GM19372 (cell line): ENCODE measurements around the gene ARGLU1.

ENCODE experiments used
- ATAC-seq: cut with Tn5 transposase; IDR thresholded peaks from one replicate; pipeline ENCODE4 v1.9.1; 2021; ENCODE audit warnings: mild to moderate bottlenecking, low read depth, moderate library complexity; ENCODE audit not compliant: unreplicated experiment

Gene ARGLU1

GRCh38 chr13:106551350-106551749 lies 16.6 kb downstream of the ARGLU1 start:
- ATAC-seq: no peak

GRCh38 chr13:106550570-106551135 lies 17.3 kb downstream of the ARGLU1 start:
- no peak for ATAC-seq

DNA sequence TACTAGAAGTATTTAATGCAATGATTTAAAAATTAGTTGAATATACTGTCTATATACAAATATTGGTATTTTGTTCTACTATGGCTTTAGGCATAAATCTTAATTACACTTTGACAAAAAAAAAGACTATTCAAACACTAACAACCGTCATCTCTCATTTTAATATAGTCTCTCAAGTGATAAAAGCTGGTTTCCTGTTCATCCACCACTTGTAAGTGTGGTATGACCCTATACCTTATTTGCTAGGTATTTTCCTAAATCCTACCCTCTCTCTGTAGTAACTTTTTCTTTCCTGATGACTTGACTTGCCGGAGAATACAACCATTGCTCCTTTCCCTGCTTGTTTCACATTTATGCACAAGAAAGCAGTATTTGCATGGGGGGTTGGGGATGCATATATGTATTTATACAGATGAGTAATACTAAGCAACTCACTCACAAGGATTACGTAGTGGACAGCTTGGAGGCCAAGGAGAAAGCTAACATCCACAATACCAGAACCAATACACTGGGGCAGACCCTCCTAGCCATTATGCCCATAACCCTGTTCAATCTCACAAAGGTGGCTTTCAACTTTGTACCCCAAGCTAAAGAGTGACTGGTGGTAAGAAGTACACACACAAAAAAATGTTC lies 19.8 kb downstream of the ARGLU1 start:
- ATAC-seq: no peak

GRCh38 chr13:106541826-106542225 lies 26.1 kb downstream of the ARGLU1 start:
- no peak for ATAC-seq

- no peak for ATAC-seq
These were observed 27.3 kb downstream of the ARGLU1 start for GRCh38 chr13:106540613-106541012.

DNA sequence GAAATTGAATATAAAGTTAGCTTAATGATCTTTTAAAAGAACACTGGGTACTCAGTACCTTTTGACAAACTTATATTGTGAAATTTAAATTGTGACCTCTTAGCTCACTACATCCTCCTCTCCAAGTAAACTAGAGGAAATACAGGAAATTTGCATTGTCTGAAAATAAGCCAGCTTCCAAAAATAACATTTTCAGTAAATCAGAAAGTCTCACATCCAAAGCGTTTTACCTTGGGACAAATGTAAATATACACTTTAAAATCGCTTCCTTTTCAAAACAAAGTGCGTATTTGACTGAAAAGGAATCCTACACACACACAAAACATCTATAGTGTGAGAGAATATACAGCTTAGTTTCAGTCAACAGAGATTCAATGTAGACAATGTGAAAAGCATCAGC lies 30.4 kb downstream of the ARGLU1 start:
- ATAC-seq: no peak

DNA sequence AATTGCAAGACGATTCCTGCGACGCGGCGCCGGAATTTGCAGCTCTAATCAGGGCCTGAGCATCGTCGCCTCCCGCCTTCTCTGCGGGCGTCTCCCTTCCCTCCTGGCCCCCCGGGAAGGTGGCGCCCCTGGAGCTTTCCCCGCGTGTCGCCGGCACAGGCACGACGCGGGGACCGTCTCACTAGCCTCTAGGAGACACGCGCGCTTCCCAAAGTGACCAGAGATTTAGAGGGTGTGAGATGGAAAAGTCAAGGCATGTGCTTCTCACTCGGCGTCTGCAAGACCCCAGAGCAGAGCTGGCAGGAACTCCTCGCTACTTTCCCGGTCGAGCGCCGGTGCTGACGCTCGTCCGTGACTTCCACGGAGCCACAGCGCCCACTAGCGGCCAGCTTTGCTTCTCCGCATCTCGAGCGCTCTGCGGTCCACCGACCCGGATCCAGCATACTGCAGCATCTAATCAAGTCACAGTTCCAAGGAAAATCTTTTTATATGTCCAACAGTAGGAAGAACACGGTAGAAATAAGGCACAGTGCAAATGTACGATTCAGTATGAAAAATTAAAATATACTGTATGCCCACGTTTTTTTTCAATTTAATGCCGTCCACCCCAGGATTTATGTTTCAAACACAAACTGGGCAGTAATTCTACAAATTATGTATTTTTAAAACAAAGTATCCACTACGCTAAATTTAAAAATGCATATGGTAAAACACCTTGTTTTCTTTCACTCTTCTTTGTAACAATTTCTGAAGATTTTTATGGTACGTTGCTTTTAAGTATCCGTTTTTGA lies 31.5 kb downstream of the ARGLU1 start:
- ATAC-seq: peak; percentile 29

DNA sequence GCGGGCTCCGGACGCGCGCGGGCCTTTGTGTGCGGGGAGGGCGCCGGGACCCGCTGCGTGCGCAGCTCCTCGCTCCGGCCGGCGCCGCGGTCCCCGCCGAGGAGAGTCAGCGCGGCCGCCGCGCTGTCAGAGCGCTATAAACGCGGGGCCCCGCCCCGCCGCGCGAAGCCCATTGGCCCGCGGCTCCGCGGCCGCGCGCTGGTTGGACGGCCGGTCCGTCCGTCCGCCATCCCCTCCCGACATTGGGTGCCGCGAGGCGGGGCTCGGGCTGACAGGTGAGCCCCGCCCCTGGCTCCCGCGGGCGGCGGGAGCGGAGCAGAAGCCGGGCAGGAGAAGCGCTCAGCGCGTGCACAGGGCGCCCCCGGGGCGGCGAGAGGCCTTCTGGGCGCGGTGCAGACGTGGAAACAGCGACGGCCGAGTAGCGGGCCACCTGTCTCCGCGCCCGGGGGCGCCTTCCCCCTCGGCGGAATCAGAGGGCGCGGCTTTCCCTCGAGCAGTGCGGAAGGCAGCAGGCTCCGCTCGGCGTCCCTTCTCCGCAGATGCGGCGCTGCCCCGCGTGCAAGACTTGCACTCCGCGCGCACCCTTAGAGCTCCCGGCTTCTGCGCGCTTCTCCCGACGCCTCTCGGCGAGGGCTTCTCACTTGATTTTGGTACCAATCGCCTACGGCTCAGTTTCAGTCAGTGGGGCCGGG lies 32.2 kb downstream of the ARGLU1 start, which contains the start of gene EFNB2:
EFNB2 (minus strand) TSS at position 111 of the 692 bp plus-strand sequence. CDS start 698 bp downstream, outside the sequence.
- peak; percentile 88 for ATAC-seq

- ATAC-seq: peak; percentile 27
These were observed 33.0 kb downstream of the ARGLU1 start for GRCh38 chr13:106534639-106535551.

DNA sequence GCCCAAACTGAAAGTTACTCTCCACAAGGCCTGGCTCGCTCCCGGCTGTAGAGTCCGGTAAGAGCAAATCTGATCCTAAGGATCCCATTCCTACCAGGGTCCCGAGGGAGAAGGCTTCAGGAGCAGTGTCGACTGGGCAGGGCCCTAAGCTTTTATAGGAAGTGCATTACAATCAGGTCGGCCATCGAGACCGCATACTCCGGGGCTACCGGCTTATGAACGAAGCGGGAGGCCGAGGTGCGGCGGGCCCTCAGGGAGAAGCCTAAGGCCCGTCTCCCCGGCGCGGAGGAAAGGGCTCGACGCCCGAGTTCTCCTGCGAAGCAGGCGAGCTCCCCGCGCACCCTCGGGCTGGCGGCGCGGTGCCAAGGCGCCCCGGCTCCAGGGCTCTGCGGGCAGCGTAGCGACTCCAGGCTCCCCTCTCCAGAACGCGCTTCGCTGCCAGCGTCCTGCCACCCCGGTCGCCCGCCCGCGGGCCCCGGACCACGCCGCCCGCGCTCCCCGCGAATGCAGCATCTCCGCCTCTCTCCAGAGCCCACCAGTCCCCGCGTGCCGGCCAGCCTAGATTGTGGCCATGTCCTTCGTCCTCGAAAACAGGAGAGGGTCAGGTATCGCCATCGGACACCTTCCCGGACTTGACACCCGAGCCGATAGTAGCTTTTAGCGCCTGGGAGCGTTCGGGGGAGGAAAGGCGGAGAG lies 33.8 kb downstream of the ARGLU1 start:
- ATAC-seq: no peak

- no peak for ATAC-seq
These were observed 34.6 kb downstream of the ARGLU1 start for GRCh38 chr13:106533101-106533942.

- ATAC-seq: no peak
These were observed 35.6 kb downstream of the ARGLU1 start for GRCh38 chr13:106532111-106532929.

DNA sequence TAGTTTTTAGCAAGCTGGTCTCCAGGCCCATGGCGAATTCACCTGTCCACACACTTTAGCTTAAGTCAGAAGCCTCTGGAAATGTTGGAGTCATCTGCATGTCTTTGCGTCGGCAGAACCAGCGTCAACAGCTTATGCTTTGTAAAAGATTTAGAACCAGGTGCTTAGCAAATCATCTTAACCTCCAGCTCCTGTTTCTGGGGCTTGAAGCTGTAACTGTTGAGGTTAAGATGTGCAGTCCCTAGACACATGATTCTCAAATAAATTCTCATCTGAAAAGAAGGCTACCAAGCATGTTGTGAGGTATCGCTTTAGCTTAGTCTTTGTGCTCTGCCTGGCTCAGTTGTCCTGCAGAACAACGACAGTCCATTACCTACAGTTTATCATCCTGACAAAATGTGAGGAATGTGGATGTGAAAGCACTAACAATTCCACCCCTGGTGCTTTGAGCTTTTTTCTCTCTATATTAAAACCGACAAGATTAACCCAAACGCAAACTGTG lies 36.9 kb downstream of the ARGLU1 start:
- ATAC-seq: no peak

DNA sequence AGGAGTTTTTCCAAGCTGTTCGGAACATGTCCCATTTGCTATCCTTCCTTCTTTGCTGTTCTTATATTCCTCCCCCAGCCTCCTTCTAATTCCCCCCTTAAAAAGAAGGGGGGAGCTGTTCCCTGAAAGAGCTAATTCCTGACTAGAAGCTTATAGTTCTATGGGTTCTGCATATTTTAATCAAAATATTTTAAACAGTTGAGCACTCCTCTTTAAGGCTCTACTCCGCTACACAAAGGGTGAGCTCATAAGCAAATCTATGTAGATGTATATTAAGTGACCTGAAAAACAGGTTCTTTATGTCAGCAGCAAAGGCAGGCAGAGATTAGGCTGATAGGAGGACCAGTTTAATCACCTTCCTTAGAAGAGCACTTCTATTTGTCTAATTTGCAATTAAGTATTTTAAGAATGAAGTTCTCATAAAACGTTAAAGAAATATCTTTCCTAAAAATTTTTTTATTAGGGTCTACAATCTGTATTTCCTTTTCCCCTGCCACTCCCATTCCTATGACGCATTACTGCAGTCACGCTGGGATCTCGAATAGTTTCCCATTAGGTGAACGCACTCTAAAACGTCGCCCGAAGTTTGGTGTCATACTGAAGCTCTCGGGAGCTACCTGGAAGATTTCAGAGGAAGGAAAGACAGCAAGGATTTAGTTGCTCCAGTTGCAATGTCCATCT lies 37.6 kb downstream of the ARGLU1 start:
- no peak for ATAC-seq

GRCh38 chr13:106529415-106530170 lies 38.3 kb downstream of the ARGLU1 start:
- no peak for ATAC-seq

DNA sequence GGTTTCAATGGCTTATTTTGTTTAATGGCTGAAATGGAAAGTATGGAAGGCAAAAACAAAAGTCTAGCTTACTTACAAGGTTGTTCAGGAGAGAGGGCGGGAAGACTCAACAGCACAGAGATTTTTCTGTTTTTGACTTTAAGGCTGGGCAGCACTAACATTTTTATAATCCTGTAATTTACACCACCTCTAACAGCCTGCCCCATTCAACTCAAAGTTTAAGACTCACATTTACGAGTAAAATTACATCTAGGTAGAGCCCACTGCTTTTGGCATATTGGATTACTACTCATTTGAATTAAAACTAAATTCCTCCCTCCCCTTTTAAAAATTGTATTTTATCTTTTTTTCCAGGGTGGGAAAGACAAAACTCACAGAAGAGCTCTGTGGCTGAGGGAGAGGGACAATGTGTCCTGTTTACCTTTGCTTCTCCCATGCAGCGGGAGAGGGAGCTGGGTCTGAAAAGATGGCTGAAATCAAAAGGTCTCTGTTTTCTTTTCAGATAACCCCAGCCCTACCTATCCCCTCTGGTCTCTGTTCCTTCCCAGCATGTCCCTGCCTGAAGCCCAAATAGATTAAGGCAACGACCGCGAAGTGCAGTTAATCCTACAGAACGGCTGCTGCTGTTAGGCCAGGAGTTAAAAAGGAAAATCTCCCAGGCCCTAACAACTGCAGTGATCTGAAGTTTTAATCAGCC lies 39.1 kb downstream of the ARGLU1 start:
- no peak for ATAC-seq
